CD14-positive monocyte (primary cell): ENCODE results near the gene NR2F1. TPM values are rescaled to one million over a fixed set of nuclear protein-coding genes. Genes with fewer than 3 reads are reported as not detected.

Source experiments
- DNase-seq, 3 donors: peaks; one replicate each; pipeline ENCODE4 v3.0.0-alpha.2; 2011 to 2022
- H2AFZ ChIP-seq: 2 replicates; pipeline ENCODE4 v1.6.0; 2012; ENCODE audit warnings: mild to moderate bottlenecking, low read depth, low read length, inconsistent platforms; ENCODE audit not compliant: insufficient read depth, poor library complexity, severe bottlenecking
- H3K27ac ChIP-seq, 2 donors: 1 replicate in 1 of 2; 2 replicates in 1 of 2; pipeline ENCODE4 v1.5.1; 2012 to 2013; ENCODE audit warnings: low read length in 2 of 2, control low read depth in 1 of 2, inconsistent platforms in 1 of 2, low read depth in 1 of 2, mild to moderate bottlenecking in 1 of 2
- H3K27me3 ChIP-seq, 2 donors: one replicate each; pipeline versions ENCODE4 v1.6.0 to v1.6.1; 2011 to 2013; ENCODE audit warnings: low read length in 2 of 2; ENCODE audit not compliant: control insufficient read depth in 2 of 2, insufficient read depth in 2 of 2
- H3K36me3 ChIP-seq, 2 donors: replicated peaks in 1 of 2; 1 replicate in 1 of 2; 2 replicates in 1 of 2; pipeline versions ENCODE4 v1.5.1 to v1.6.1; 2012 to 2013; ENCODE audit warnings: low read length in 2 of 2, control low read depth in 1 of 2, inconsistent platforms in 1 of 2, mild to moderate bottlenecking in 1 of 2; ENCODE audit not compliant: insufficient read depth in 2 of 2, control insufficient read depth in 1 of 2
- H3K4me1 ChIP-seq, 2 donors: 1 replicate in 1 of 2; 2 replicates in 1 of 2; pipeline versions ENCODE4 v1.5.1 to v1.6.1; 2012 to 2013; ENCODE audit warnings: low read length in 2 of 2, control low read depth in 1 of 2, inconsistent platforms in 1 of 2, mild to moderate bottlenecking in 1 of 2, moderate library complexity in 1 of 2; ENCODE audit not compliant: insufficient read depth in 2 of 2, control insufficient read depth in 1 of 2
- H3K4me2 ChIP-seq: replicated peaks from 2 replicates; pipeline ENCODE3; 2012; ENCODE audit warnings: low read length, moderate library complexity, mild to moderate bottlenecking; ENCODE audit not compliant: poor library complexity, severe bottlenecking; ENCODE audit errors: extremely low read depth
- H3K4me3 ChIP-seq, 3 experiments: fragments of 200-600 bp in 1 of 3; sonication (generic) in 1 of 3; replicated peaks in 1 of 3; 1 replicate in 2 of 3; 2 replicates in 1 of 3; pipeline ENCODE4 v1.5.1; 2011 to 2013; ENCODE audit warnings: low read length in 3 of 3, mild to moderate bottlenecking in 3 of 3, control low read depth in 2 of 3, low read depth in 2 of 3, inconsistent platforms in 1 of 3, moderate library complexity in 1 of 3
- H3K79me2 ChIP-seq: 2 replicates; pipeline ENCODE4 v1.6.0; 2012; ENCODE audit warnings: mild to moderate bottlenecking, control low read depth, inconsistent platforms, low read length, moderate library complexity; ENCODE audit not compliant: insufficient read depth
- H3K9ac ChIP-seq: 2 replicates; pipeline ENCODE4 v1.6.0; 2017; ENCODE audit warnings: low read length, mild to moderate bottlenecking; ENCODE audit not compliant: insufficient read depth, poor library complexity, severe bottlenecking
- H3K9me3 ChIP-seq, 2 donors: replicated peaks in 1 of 2; 1 replicate in 1 of 2; 2 replicates in 1 of 2; pipeline versions ENCODE4 v1.5.1 to v1.6.1; 2012 to 2013; ENCODE audit warnings: low read length in 2 of 2, control low read depth in 1 of 2; ENCODE audit not compliant: control insufficient read depth in 1 of 2, insufficient read depth in 1 of 2
- H4K20me1 ChIP-seq: 2 replicates; pipeline ENCODE4 v1.6.0; 2012; ENCODE audit warnings: mild to moderate bottlenecking, low read length, control low read depth, moderate library complexity; ENCODE audit not compliant: insufficient read depth
- H3K27ac Mint-ChIP-seq, 7 donors: one replicate each; pipeline ENCODE4 v1.8.0; 2020; ENCODE audit warnings: mild to moderate bottlenecking in 7 of 7, mixed read lengths in 7 of 7, moderate library complexity in 6 of 7, inconsistent platforms in 2 of 7
- H3K27me3 Mint-ChIP-seq, 3 donors: one replicate each; pipeline ENCODE4 v1.8.0; 2021 to 2022; ENCODE audit warnings: low read depth in 3 of 3, mild to moderate bottlenecking in 3 of 3, mixed read lengths in 3 of 3, moderate library complexity in 3 of 3, inconsistent platforms in 1 of 3
- H3K36me3 Mint-ChIP-seq, 2 donors: one replicate each; pipeline ENCODE4 v1.8.0; 2020; ENCODE audit warnings: mixed read lengths in 2 of 2, inconsistent platforms in 1 of 2, mild to moderate bottlenecking in 1 of 2
- H3K4me1 Mint-ChIP-seq: one replicate; pipeline ENCODE4 v1.8.0; 2020; ENCODE audit warnings: mild to moderate bottlenecking, mixed read lengths
- H3K4me3 Mint-ChIP-seq, 2 donors: one replicate each; pipeline ENCODE4 v1.8.0; 2020; ENCODE audit warnings: mild to moderate bottlenecking in 2 of 2, mixed read lengths in 2 of 2, moderate library complexity in 1 of 2
- H3K9me3 Mint-ChIP-seq, 7 donors: one replicate each; pipeline ENCODE4 v1.8.0; 2020 to 2022; ENCODE audit warnings: mixed read lengths in 7 of 7, mild to moderate bottlenecking in 6 of 7, moderate library complexity in 6 of 7, inconsistent platforms in 2 of 7
- WGBS: methylation state at CpG from one replicate; pipeline ENCODE4 v1.1.5; 2013; ENCODE audit warnings: missing lambda C conversion rate; ENCODE audit not compliant: insufficient coverage; 5-methylcytosine and 5-hydroxymethylcytosine counted together
- intact Hi-C, 2 donors: fragments of 100-400 bp; cut with micrococcal nuclease; formaldehyde crosslinking; loops; one replicate each; pipeline versions ENCODE4 v1.15.0 to v1.15.1; 2023
- polyA plus RNA-seq, 3 donors: library from polyadenylated mRNA; depleted of rRNA in 1 of 3; unstranded in 2 of 3; stranded (reverse) in 1 of 3; fragments of 300-500 nt in 2 of 3; fragments of >200 nt in 1 of 3; fragmentation: Illumina TruSeq in 2 of 3; gene quantifications; 1 replicate in 2 of 3; 2 replicates in 1 of 3; pipeline ENCODE4 v1.2.3, GENCODE V29; 2012 to 2021
- TF ChIP-seq, protein P1 (sequence below): fragments of 200-600 bp; IDR thresholded peaks from one replicate; pipeline ENCODE4 v1.8.0; 2022; ENCODE audit warnings: antibody characterized with exemption, mild to moderate bottlenecking

NR2F1 gene
- polyA plus RNA-seq, 3 donors = not detected

DNA sequence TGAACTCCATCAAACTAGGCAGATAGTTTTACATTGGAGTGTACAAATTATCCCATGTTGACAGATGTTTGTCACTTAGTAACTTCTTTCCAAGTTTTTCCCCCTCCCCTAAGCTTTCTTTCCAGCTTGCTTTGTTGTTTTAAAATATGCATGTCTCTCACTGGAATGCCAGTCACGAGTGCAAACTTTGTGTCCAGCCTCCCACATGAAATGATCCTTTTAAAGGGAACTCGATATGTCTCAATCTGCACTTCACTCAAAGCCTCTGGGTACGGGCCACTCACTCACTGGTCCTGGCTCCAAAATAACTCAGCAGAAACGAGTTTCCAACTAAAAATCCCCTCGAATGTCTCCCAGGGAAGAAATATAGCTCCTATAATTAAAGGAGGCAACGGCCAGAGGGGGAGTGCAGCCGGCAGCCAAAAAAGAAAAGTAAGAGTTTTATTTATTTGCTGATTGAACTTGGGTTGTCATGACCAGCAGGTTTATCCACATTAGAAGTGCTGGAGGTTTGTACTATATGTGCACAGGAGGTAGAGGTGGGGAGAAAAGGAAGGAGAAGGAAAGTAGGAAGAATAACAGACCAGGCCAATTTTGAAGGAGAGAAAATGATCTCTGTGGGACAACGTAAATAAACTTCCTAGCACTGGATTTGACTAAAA, 17.5 kb downstream of the NR2F1 start:
- H2AFZ ChIP-seq = no peak overlapping the region
- no peaks in the 10 kb centered on the region for H3K79me2 ChIP-seq
- peaks cover 2 to 43% (median 33%) of the 10 kb centered on the region in 7 donors for H3K9me3 Mint-ChIP-seq
- 8% methylated on average over 5 of the region's 8 CpGs for WGBS
- H3K36me3 ChIP-seq = no peaks in the 10 kb centered on the region
- intact Hi-C loops = no loop called here
- H4K20me1 ChIP-seq = no peaks in the 10 kb centered on the region
- TF ChIP-seq, protein P1, sequence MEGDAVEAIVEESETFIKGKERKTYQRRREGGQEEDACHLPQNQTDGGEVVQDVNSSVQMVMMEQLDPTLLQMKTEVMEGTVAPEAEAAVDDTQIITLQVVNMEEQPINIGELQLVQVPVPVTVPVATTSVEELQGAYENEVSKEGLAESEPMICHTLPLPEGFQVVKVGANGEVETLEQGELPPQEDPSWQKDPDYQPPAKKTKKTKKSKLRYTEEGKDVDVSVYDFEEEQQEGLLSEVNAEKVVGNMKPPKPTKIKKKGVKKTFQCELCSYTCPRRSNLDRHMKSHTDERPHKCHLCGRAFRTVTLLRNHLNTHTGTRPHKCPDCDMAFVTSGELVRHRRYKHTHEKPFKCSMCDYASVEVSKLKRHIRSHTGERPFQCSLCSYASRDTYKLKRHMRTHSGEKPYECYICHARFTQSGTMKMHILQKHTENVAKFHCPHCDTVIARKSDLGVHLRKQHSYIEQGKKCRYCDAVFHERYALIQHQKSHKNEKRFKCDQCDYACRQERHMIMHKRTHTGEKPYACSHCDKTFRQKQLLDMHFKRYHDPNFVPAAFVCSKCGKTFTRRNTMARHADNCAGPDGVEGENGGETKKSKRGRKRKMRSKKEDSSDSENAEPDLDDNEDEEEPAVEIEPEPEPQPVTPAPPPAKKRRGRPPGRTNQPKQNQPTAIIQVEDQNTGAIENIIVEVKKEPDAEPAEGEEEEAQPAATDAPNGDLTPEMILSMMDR = no peak
- peaks cover 13 to 16% of the 10 kb centered on the region in 2 donors for H3K4me1 ChIP-seq
- no peak for DNase-seq
- H3K27me3 ChIP-seq = peaks cover 94 to 99% of the 10 kb centered on the region in 2 donors
- no peak overlapping the region for H3K4me3 ChIP-seq
- no peak overlapping the region for H3K9ac ChIP-seq
- peaks cover 6 to 19% of the 10 kb centered on the region in 2 donors for H3K36me3 Mint-ChIP-seq
- peaks cover 0 to 31% (median 28%) of the 10 kb centered on the region in 3 donors for H3K27me3 Mint-ChIP-seq
- H3K27ac Mint-ChIP-seq = no peak overlapping the region
- no peak overlapping the region for H3K4me3 Mint-ChIP-seq
- H3K9me3 ChIP-seq = peaks cover 23 to 89% of the 10 kb centered on the region in 2 donors
- no peak overlapping the region for H3K27ac ChIP-seq
- peaks cover 18% of the 10 kb centered on the region for H3K4me1 Mint-ChIP-seq
- no peak overlapping the region for H3K4me2 ChIP-seq

DNA sequence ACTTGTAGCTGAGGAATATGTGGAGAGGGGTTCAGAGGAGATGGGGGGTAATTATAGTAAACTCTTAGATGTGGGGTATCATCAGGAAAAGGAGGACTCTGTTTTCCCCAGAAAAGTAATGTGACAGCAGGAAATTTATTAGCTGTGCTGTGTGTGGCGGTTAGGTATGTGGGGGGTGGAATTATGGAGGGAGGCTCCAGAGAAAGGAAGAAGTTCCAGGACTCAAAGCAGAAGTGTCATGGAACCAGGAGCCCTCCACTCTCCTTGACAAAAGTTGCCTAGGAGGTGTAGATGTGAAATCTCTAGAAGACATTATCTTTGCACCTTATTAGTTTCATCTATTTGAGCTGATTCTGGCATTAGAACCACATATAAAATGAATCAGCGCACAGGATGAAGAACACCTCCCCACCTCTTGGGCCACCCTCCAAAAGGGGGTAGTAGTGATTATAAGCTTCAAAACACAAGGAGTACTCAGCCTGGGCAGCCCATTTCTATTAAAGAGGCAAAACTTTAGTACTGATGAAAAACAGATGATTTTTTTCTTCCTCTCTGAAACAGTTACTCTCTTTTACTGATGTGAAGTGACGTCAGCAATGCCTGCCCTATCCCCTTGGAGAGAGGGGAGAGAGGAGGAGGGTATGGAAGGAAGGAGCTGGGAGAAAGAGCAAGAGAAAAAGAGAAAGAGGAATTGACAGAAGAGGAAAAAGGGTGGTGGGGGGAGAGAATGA, 18.2 kb downstream of the NR2F1 start:
- H3K9ac ChIP-seq = no peak overlapping the region
- peaks cover 94 to 99% of the 10 kb centered on the region in 2 donors for H3K27me3 ChIP-seq
- Mint-ChIP-seq H3K36me3 (peaks cover 6 to 14% of the 10 kb centered on the region in 2 donors), H3K4me1 (peaks cover 12% of the 10 kb centered on the region), H3K27me3 (peaks cover 0 to 35% (median 31%) of the 10 kb centered on the region in 3 donors), H3K4me3 (peak overlapping the region in 1 of 2 donors; percentile 79), H3K27ac (no peak overlapping the region), H3K9me3 (peaks cover 2 to 37% (median 27%) of the 10 kb centered on the region in 7 donors)
- H3K4me1 ChIP-seq = peaks cover 13 to 16% of the 10 kb centered on the region in 2 donors
- no peak overlapping the region for H3K4me3 ChIP-seq
- H3K79me2 ChIP-seq = no peaks in the 10 kb centered on the region
- peaks cover 16 to 89% of the 10 kb centered on the region in 2 donors for H3K9me3 ChIP-seq
- intact Hi-C loops = no loop called here
- no peak overlapping the region for H3K27ac ChIP-seq
- H2AFZ ChIP-seq = no peak overlapping the region
- WGBS = no CpG with 5 or more reads among the region's 3 CpGs
- no peaks in the 10 kb centered on the region for H3K36me3 ChIP-seq
- no peak overlapping the region for H3K4me2 ChIP-seq
- TF ChIP-seq, protein P1 = no peak
- no peaks in the 10 kb centered on the region for H4K20me1 ChIP-seq
- no peak for DNase-seq
